HEK293 (cell line): ENCODE results near the gene CDRT4.

ENCODE experiments used
- CTCF ChIA-PET: fragments of 350-600 bp; formaldehyde crosslinking; extraction: SDS; loops from one replicate; lab custom pipeline; 2021; ENCODE audit warnings: antibody characterized with exemption; lab: Yijun Ruan, JAX
- POLR2A ChIA-PET: fragments of 300-600 bp; formaldehyde crosslinking; extraction: SDS; loops from one replicate; lab custom pipeline; 2020; ENCODE audit warnings: antibody characterized with exemption, inconsistent platforms; lab: Yijun Ruan, JAX
- H3K27ac ChIP-seq: fragments of 200-500 bp; sonication (Bioruptor generic); 2 replicates; pipeline ENCODE4 v1.5.1; 2014; ENCODE audit warnings: low read depth, low read length, control low read depth, inconsistent platforms; ENCODE audit errors: extremely low read depth
- H3K36me3 ChIP-seq, 2 experiments: fragments of 200-500 bp in 1 of 2; sonication (Bioruptor generic) in 1 of 2; 1 replicate in 1 of 2; 2 replicates in 1 of 2; pipeline ENCODE4 v1.5.1; 2014 to 2017; ENCODE audit warnings: inconsistent platforms in 2 of 2, low read length in 2 of 2; ENCODE audit not compliant: control insufficient read depth in 2 of 2, insufficient read depth in 1 of 2
- H3K4me1 ChIP-seq: fragments of 200-500 bp; sonication (Bioruptor generic); 2 replicates; pipeline ENCODE4 v1.5.1; 2014; ENCODE audit warnings: mild to moderate bottlenecking, low read length, inconsistent platforms; ENCODE audit not compliant: control insufficient read depth, insufficient read depth
- H3K4me3 ChIP-seq: 2 replicates; pipeline ENCODE4 v1.5.1; 2011; ENCODE audit warnings: low read depth, mild to moderate bottlenecking, control low read depth, low read length, moderate library complexity
- H3K9me3 ChIP-seq: fragments of 200-500 bp; sonication (Bioruptor generic); 2 replicates; pipeline ENCODE4 v1.5.1; 2014; ENCODE audit warnings: low read depth, low read length, inconsistent platforms; ENCODE audit not compliant: control insufficient read depth, insufficient read depth
- HOXC10 ChIP-seq: sonication (generic); formaldehyde crosslinking; IDR thresholded peaks from 2 replicates; pipeline ENCODE4 v1.8.1; 2023; ENCODE audit warnings: mild to moderate bottlenecking, missing genetic modification reagents
- KLF10 ChIP-seq: fragments of 450-650 bp; IDR thresholded peaks from 2 replicates; pipeline ENCODE4 v1.5.1; 2018; ENCODE audit warnings: missing biosample characterization, mild to moderate bottlenecking, missing genetic modification characterization
- KLF16 ChIP-seq: fragments of 450-650 bp; formaldehyde crosslinking; IDR thresholded peaks from 2 replicates; pipeline ENCODE4 v1.5.1; 2017; ENCODE audit warnings: missing biosample characterization, missing genetic modification characterization
- MYNN ChIP-seq: fragments of 450-650 bp; formaldehyde crosslinking; IDR thresholded peaks from 2 replicates; pipeline ENCODE4 v1.5.1; 2016; ENCODE audit warnings: missing biosample characterization, missing genetic modification characterization, borderline replicate concordance
- SALL2 ChIP-seq: fragments of 450-650 bp; formaldehyde crosslinking; IDR thresholded peaks from 2 replicates; pipeline ENCODE4 v1.5.0; 2017; ENCODE audit warnings: missing biosample characterization, mild to moderate bottlenecking, missing genetic modification characterization, borderline replicate concordance
- SCRT2 ChIP-seq: fragments of 450-650 bp; formaldehyde crosslinking; IDR thresholded peaks from 2 replicates; pipeline ENCODE4 v1.5.1; 2016; ENCODE audit warnings: missing biosample characterization, missing genetic modification characterization
- TRIM28 ChIP-seq: IDR thresholded peaks from 2 replicates; pipeline ENCODE4 v1.6.1; 2011; ENCODE audit warnings: low read length, control low read depth, borderline replicate concordance
- YY1 ChIP-seq: fragments of 450-650 bp; formaldehyde crosslinking; IDR thresholded peaks from 2 replicates; pipeline ENCODE4 v1.5.1; 2018; ENCODE audit warnings: missing biosample characterization, missing genetic modification characterization
- ZBTB11 ChIP-seq: fragments of 450-650 bp; formaldehyde crosslinking; conservative IDR thresholded peaks from 2 replicates; pipeline ENCODE4 v1.5.1; 2016; ENCODE audit warnings: low read depth, missing biosample characterization, missing genetic modification characterization
- ZBTB17 ChIP-seq: fragments of 450-650 bp; formaldehyde crosslinking; IDR thresholded peaks from 2 replicates; pipeline ENCODE4 v1.5.1; 2016; ENCODE audit warnings: missing biosample characterization, missing genetic modification characterization
- ZBTB20 ChIP-seq: fragments of 450-650 bp; formaldehyde crosslinking; IDR thresholded peaks from 2 replicates; pipeline ENCODE4 v1.5.1; 2016; ENCODE audit warnings: missing biosample characterization, missing genetic modification characterization
- ZFP3 ChIP-seq: fragments of 450-650 bp; formaldehyde crosslinking; IDR thresholded peaks from 2 replicates; pipeline ENCODE4 v1.5.1; 2016; ENCODE audit warnings: low read depth, missing biosample characterization, missing genetic modification characterization
- ZNF112 ChIP-seq: fragments of 450-650 bp; formaldehyde crosslinking; IDR thresholded peaks from 2 replicates; pipeline ENCODE4 v1.5.0; 2017; ENCODE audit warnings: missing biosample characterization, missing genetic modification characterization
- ZNF169 ChIP-seq: fragments of 450-650 bp; formaldehyde crosslinking; IDR thresholded peaks from 2 replicates; pipeline ENCODE4 v1.5.1; 2016; ENCODE audit warnings: missing biosample characterization, missing genetic modification characterization
- ZNF174 ChIP-seq: fragments of 450-650 bp; formaldehyde crosslinking; IDR thresholded peaks from 2 replicates; pipeline ENCODE4 v1.5.0; 2017; ENCODE audit warnings: missing biosample characterization, mild to moderate bottlenecking, missing genetic modification characterization
- ZNF23 ChIP-seq: fragments of 450-650 bp; formaldehyde crosslinking; IDR thresholded peaks from 2 replicates; pipeline ENCODE4 v1.5.1; 2016; ENCODE audit warnings: missing biosample characterization, missing genetic modification characterization, borderline replicate concordance
- ZNF311 ChIP-seq: fragments of 450-650 bp; formaldehyde crosslinking; IDR thresholded peaks from 2 replicates; pipeline ENCODE4 v1.5.1; 2017; ENCODE audit warnings: missing biosample characterization, missing genetic modification characterization, borderline replicate concordance
- ZNF362 ChIP-seq: fragments of 450-650 bp; formaldehyde crosslinking; IDR thresholded peaks from 2 replicates; pipeline ENCODE4 v1.5.1; 2016; ENCODE audit warnings: missing biosample characterization, missing genetic modification characterization
- ZNF548 ChIP-seq: fragments of 450-650 bp; formaldehyde crosslinking; IDR thresholded peaks from 2 replicates; pipeline ENCODE4 v1.5.1; 2016; ENCODE audit warnings: missing biosample characterization, missing genetic modification characterization
- ZNF600 ChIP-seq: fragments of 450-650 bp; formaldehyde crosslinking; IDR thresholded peaks from 2 replicates; pipeline ENCODE4 v1.5.1; 2016; ENCODE audit warnings: missing biosample characterization, missing genetic modification characterization
- ZNF639 ChIP-seq: fragments of 450-650 bp; formaldehyde crosslinking; IDR thresholded peaks from 2 replicates; pipeline ENCODE4 v1.5.1; 2016; ENCODE audit warnings: missing biosample characterization, missing genetic modification characterization
- ZNF747 ChIP-seq: fragments of 450-650 bp; formaldehyde crosslinking; IDR thresholded peaks from 2 replicates; pipeline ENCODE4 v1.5.1; 2016; ENCODE audit warnings: missing biosample characterization, missing genetic modification characterization
- ZNF776 ChIP-seq: fragments of 450-650 bp; formaldehyde crosslinking; IDR thresholded peaks from 2 replicates; pipeline ENCODE4 v1.5.0; 2017; ENCODE audit warnings: missing biosample characterization, missing genetic modification characterization, borderline replicate concordance
- ZXDB ChIP-seq: fragments of 450-650 bp; formaldehyde crosslinking; IDR thresholded peaks from 2 replicates; pipeline ENCODE4 v1.5.1; 2016; ENCODE audit warnings: missing biosample characterization, missing genetic modification characterization

CDRT4 gene

GRCh38 chr17:15488557-15488956, 21.1 kb upstream of the CDRT4 start:
- CTCF ChIA-PET = interaction anchor here (1.3 to 5.1 kb wide), 3 partner anchors 14 to 22 kb away, joined by 3 to 31 read pairs (median 3); partner anchors contain the start of gene CDRT4

GRCh38 chr17:15485045-15485444, 17.6 kb upstream of the CDRT4 start:
- ChIA-PET POLR2A (no interaction called here), CTCF (interaction anchor here (0.6 to 1.3 kb wide), 3 partner anchors 18 to 1654 kb away, joined by 4 to 9 read pairs (median 4); no protein-coding TSS in a partner anchor)
- Histone ChIP-seq H3K4me3 (no peak overlapping the region), H3K4me1 (peaks cover under 1% of the 10 kb centered on the region; the same call in 1 of the 2 replicates), H3K27ac (no peak overlapping the region), H3K36me3 (peaks cover 0 to 39% of the 10 kb centered on the region in 2 experiments; a peak in 2 of 3 replicates), H3K9me3 (no peaks in the 10 kb centered on the region)
- TF ChIP-seq HOXC10 (no peak), MYNN (tag by site-specific recombination) (no peak), ZBTB20 (tag by site-specific recombination) (no peak), ZFP3 (no peak), ZNF548 (tag by site-specific recombination) (no peak), SALL2 (tag by site-specific recombination) (no peak), TRIM28 (no peak)

More at GRCh38 chr17:15488557-15488956, 21.1 kb upstream of the CDRT4 start:
- no peak overlapping the region for H3K27ac ChIP-seq
- no peak for TF ChIP-seq KLF10 (tag by site-specific recombination)
- peak; percentile 32; the same call in 1 of the 2 replicates for TF ChIP-seq SCRT2
- no peak for TF ChIP-seq ZNF311 (tag by site-specific recombination)
- TF ChIP-seq ZNF174 (tag by site-specific recombination) = no peak
- TF ChIP-seq TRIM28 = no peak
- no peaks in the 10 kb centered on the region for H3K9me3 ChIP-seq
- peaks cover 0 to 36% of the 10 kb centered on the region in 2 experiments; a peak in 2 of 3 replicates for H3K36me3 ChIP-seq
- no peaks in the 10 kb centered on the region for H3K4me1 ChIP-seq
- H3K4me3 ChIP-seq = no peak overlapping the region
- POLR2A ChIA-PET = no interaction called here

- TF ChIP-seq KLF16 (tag by site-specific recombination) = no peak
- TF ChIP-seq ZNF362 (tag by site-specific recombination) = no peak
- TF ChIP-seq ZNF548 (tag by site-specific recombination) = no peak
- no peak for TF ChIP-seq ZNF639 (tag by site-specific recombination)
- TF ChIP-seq ZNF169 = no peak
- no peak for TF ChIP-seq ZNF776
- no peak for TF ChIP-seq YY1
- ChIA-PET POLR2A (no interaction called here), CTCF (interaction anchor here (0.6 to 1.4 kb wide), 2 partner anchors 11 to 53 kb away, joined by 3 read pairs; no protein-coding TSS in a partner anchor)
- Histone ChIP-seq H3K4me3 (no peak overlapping the region), H3K27ac (no peak overlapping the region), H3K4me1 (peaks cover 6% of the 10 kb centered on the region), H3K36me3 (peaks cover 0 to 36% of the 10 kb centered on the region in 2 experiments; a peak in 2 of 3 replicates), H3K9me3 (no peaks in the 10 kb centered on the region)
Measured at GRCh38 chr17:15483431-15483830, 16.0 kb upstream of the CDRT4 start.

GRCh38 chr17:15482476-15482875, 15.1 kb upstream of the CDRT4 start:
- H3K36me3 ChIP-seq = peaks cover 0 to 26% of the 10 kb centered on the region in 2 experiments; a peak in 2 of 3 replicates
- H3K4me3 ChIP-seq = no peak overlapping the region
- no peaks in the 10 kb centered on the region for H3K9me3 ChIP-seq
- ChIA-PET POLR2A (no interaction called here), CTCF (interaction anchor here (0.7 to 2.9 kb wide), 2 partner anchors 20 to 168 kb away, joined by 3 to 13 read pairs; no protein-coding TSS in a partner anchor)
- H3K27ac ChIP-seq = no peak overlapping the region
- peaks cover 6% of the 10 kb centered on the region for H3K4me1 ChIP-seq
- no peak for TF ChIP-seq ZBTB11 (tag by site-specific recombination)
- no peak for TF ChIP-seq ZNF112
- TF ChIP-seq ZNF747 (tag by site-specific recombination) = no peak
- TF ChIP-seq HOXC10 = no peak
- TF ChIP-seq ZNF23 = no peak
- no peak for TF ChIP-seq ZXDB
- TF ChIP-seq ZNF600 (tag by site-specific recombination) = no peak
- TF ChIP-seq ZBTB17 (tag by site-specific recombination) = no peak
